ENCODE data around the gene WASL. TPM values are rescaled to one million over a fixed set of nuclear protein-coding genes. Genes with fewer than 3 reads are reported as not detected.

The WASL gene
- polyA plus RNA-seq, 1 donor from 2014 or later: 22.5 TPM

DNA sequence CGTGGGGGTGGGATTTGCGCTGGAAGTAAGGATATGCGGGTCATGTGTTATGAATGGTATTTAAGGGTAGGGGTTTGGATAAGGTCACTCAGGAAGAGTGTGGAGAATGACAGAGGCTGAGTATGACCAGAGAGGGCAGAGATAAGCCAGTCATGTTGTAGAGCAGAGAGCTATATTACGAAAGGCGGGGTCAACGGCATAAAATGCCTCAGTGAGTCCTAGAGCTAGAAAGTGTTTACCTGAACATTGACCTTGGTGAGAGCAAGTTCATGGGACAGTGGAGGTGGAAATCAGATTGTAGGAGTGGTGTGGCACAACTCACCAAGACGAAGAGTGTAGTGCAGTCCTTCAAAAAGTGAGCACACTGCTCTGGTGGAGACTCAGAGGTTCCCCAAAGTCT, 79.3 kb downstream of the WASL start:
- no peaks in the 10 kb centered on the region for H3K36me3 ChIP-seq (ENCODE audit: insufficient read depth, low read length)
- H3K79me2 ChIP-seq (replicated peaks; ENCODE audit: insufficient read depth, low read length): no peaks in the 10 kb centered on the region
- no peak overlapping the region for H3K9ac ChIP-seq (ENCODE audit: low read length)
- H3K4me2 ChIP-seq (ENCODE audit: low read length): no peak overlapping the region
- no peak overlapping the region for H3K27ac ChIP-seq (ENCODE audit: low read length)
- H3K4me3 ChIP-seq (ENCODE audit: low read length): no peak overlapping the region
- H3K9me3 ChIP-seq (ENCODE audit: low read length): no peaks in the 10 kb centered on the region
- no peaks in the 10 kb centered on the region for H3F3A ChIP-seq (ENCODE audit: insufficient read depth, low read length, poor library complexity, severe bottlenecking)
- no peaks in the 10 kb centered on the region for H4K20me1 ChIP-seq (ENCODE audit: insufficient read depth)
- no peak for TF ChIP-seq RAD21 (conservative IDR thresholded peaks at IDR 0.05)
- TF ChIP-seq, protein P1, sequence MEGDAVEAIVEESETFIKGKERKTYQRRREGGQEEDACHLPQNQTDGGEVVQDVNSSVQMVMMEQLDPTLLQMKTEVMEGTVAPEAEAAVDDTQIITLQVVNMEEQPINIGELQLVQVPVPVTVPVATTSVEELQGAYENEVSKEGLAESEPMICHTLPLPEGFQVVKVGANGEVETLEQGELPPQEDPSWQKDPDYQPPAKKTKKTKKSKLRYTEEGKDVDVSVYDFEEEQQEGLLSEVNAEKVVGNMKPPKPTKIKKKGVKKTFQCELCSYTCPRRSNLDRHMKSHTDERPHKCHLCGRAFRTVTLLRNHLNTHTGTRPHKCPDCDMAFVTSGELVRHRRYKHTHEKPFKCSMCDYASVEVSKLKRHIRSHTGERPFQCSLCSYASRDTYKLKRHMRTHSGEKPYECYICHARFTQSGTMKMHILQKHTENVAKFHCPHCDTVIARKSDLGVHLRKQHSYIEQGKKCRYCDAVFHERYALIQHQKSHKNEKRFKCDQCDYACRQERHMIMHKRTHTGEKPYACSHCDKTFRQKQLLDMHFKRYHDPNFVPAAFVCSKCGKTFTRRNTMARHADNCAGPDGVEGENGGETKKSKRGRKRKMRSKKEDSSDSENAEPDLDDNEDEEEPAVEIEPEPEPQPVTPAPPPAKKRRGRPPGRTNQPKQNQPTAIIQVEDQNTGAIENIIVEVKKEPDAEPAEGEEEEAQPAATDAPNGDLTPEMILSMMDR (IDR thresholded peaks at IDR 0.05; ENCODE audit: poor library complexity, severe bottlenecking): no peak
- TF ChIP-seq TAF1 (IDR thresholded peaks at IDR 0.05; ENCODE audit: low read depth): no peak
- TF ChIP-seq MXI1 (conservative IDR thresholded peaks at IDR 0.05; ENCODE audit: poor library complexity, severe bottlenecking): no peak
- TF ChIP-seq, protein P2, sequence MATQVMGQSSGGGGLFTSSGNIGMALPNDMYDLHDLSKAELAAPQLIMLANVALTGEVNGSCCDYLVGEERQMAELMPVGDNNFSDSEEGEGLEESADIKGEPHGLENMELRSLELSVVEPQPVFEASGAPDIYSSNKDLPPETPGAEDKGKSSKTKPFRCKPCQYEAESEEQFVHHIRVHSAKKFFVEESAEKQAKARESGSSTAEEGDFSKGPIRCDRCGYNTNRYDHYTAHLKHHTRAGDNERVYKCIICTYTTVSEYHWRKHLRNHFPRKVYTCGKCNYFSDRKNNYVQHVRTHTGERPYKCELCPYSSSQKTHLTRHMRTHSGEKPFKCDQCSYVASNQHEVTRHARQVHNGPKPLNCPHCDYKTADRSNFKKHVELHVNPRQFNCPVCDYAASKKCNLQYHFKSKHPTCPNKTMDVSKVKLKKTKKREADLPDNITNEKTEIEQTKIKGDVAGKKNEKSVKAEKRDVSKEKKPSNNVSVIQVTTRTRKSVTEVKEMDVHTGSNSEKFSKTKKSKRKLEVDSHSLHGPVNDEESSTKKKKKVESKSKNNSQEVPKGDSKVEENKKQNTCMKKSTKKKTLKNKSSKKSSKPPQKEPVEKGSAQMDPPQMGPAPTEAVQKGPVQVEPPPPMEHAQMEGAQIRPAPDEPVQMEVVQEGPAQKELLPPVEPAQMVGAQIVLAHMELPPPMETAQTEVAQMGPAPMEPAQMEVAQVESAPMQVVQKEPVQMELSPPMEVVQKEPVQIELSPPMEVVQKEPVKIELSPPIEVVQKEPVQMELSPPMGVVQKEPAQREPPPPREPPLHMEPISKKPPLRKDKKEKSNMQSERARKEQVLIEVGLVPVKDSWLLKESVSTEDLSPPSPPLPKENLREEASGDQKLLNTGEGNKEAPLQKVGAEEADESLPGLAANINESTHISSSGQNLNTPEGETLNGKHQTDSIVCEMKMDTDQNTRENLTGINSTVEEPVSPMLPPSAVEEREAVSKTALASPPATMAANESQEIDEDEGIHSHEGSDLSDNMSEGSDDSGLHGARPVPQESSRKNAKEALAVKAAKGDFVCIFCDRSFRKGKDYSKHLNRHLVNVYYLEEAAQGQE (IDR thresholded peaks at IDR 0.05; ENCODE audit: borderline replicate concordance): no peak
- no peak for TF ChIP-seq EZH2 (IDR thresholded peaks at IDR 0.05; ENCODE audit: borderline replicate concordance, insufficient read depth, low read length, poor library complexity, severe bottlenecking)
- TF ChIP-seq POLR2AphosphoS5 (IDR thresholded peaks at IDR 0.05): no peak
- no peak for TF ChIP-seq EP300 (conservative IDR thresholded peaks at IDR 0.05; ENCODE audit: poor library complexity, severe bottlenecking)
- H3K9me2 ChIP-seq (ENCODE audit: insufficient read depth, low read length): no peaks in the 10 kb centered on the region
- H2AFZ ChIP-seq (ENCODE audit: low read depth, low read length): no peak overlapping the region
- no peaks in the 10 kb centered on the region for H3K27me3 ChIP-seq (ENCODE audit: insufficient read depth, low read depth, low read length)

GRCh38 chr7:123666492-123666891, 82.3 kb downstream of the WASL start:
- TF ChIP-seq, protein P2 (IDR thresholded peaks at IDR 0.05; ENCODE audit: borderline replicate concordance): no peak
- no peak for TF ChIP-seq MXI1 (conservative IDR thresholded peaks at IDR 0.05; ENCODE audit: poor library complexity, severe bottlenecking)
- TF ChIP-seq SMC3 (conservative IDR thresholded peaks at IDR 0.05; ENCODE audit: poor library complexity): no peak
- TF ChIP-seq RAD21 (conservative IDR thresholded peaks at IDR 0.05): no peak
- TF ChIP-seq, protein P1 (IDR thresholded peaks at IDR 0.05; ENCODE audit: poor library complexity, severe bottlenecking): no peak
- no peak for TF ChIP-seq TAF1 (IDR thresholded peaks at IDR 0.05; ENCODE audit: low read depth)
- no peak for TF ChIP-seq EZH2 (IDR thresholded peaks at IDR 0.05; ENCODE audit: borderline replicate concordance, insufficient read depth, low read length, poor library complexity, severe bottlenecking)
- no peak for TF ChIP-seq EP300 (conservative IDR thresholded peaks at IDR 0.05; ENCODE audit: poor library complexity, severe bottlenecking)
- TF ChIP-seq POLR2AphosphoS5 (IDR thresholded peaks at IDR 0.05): no peak
- H3K27me3 ChIP-seq (ENCODE audit: insufficient read depth, low read depth, low read length): no peaks in the 10 kb centered on the region
- no peaks in the 10 kb centered on the region for H3K9me3 ChIP-seq (ENCODE audit: low read length)

More at GRCh38 chr7:123666492-123666891, 82.3 kb downstream of the WASL start:
- H3K27ac ChIP-seq (ENCODE audit: low read length): no peak overlapping the region
- H2AFZ ChIP-seq (ENCODE audit: low read depth, low read length): no peak overlapping the region
- H3F3A ChIP-seq (ENCODE audit: insufficient read depth, low read length, poor library complexity, severe bottlenecking): no peaks in the 10 kb centered on the region
- H3K4me2 ChIP-seq (ENCODE audit: low read length): no peak overlapping the region
- H3K9me2 ChIP-seq (ENCODE audit: insufficient read depth, low read length): no peaks in the 10 kb centered on the region
- H3K36me3 ChIP-seq (ENCODE audit: insufficient read depth, low read length): no peaks in the 10 kb centered on the region
- H3K9ac ChIP-seq (ENCODE audit: low read length): no peak overlapping the region
- no peak overlapping the region for H3K4me3 ChIP-seq (ENCODE audit: low read length)
- no peaks in the 10 kb centered on the region for H4K20me1 ChIP-seq (ENCODE audit: insufficient read depth)
- H3K79me2 ChIP-seq (replicated peaks; ENCODE audit: insufficient read depth, low read length): no peaks in the 10 kb centered on the region

Data from neural cell (in vitro differentiated cells).